ENCODE results near the gene ABLIM1. TPM values are rescaled to one million over a fixed set of nuclear protein-coding genes. Genes with fewer than 3 reads are reported as not detected.
A peak's percentile ranks its signal among the peaks of the same experiment; 100 is the strongest.

The ABLIM1 gene
- polyA plus RNA-seq, 2 donors: 104 to 121 TPM

- no peaks in the 10 kb centered on the region for H3K27me3 ChIP-seq (ENCODE audit: control insufficient read depth in 1 of 2, insufficient read depth in 2 of 2, low read length in 2 of 2)
- H3K36me3 ChIP-seq (ENCODE audit: control insufficient read depth in 2 of 2, insufficient read depth in 2 of 2, low read length in 1 of 2): no peaks in the 10 kb centered on the region
- no peak overlapping the region for H3K27ac ChIP-seq (ENCODE audit: low read depth in 2 of 2, low read length in 1 of 2)
- H3K9me3 ChIP-seq (ENCODE audit: control insufficient read depth in 2 of 2, insufficient read depth in 1 of 2, low read depth in 1 of 2, low read length in 1 of 2): no peaks in the 10 kb centered on the region
- WGBS, 2 donors: 35 to 49% methylated on average over 2 of the region's 2 CpGs
- H3K4me1 ChIP-seq (ENCODE audit: control insufficient read depth in 2 of 2, insufficient read depth in 2 of 2, low read length in 1 of 2): no peaks in the 10 kb centered on the region
- H3K4me3 ChIP-seq (ENCODE audit: low read depth in 1 of 2, low read length in 2 of 2): no peak overlapping the region
Measured at GRCh38 chr10:114402233-114402632, 255.8 kb downstream of the ABLIM1 start.

GRCh38 chr10:114401195-114401791 is 256.8 kb downstream of the ABLIM1 start:
- peaks cover 0 to 2% of the 10 kb centered on the region in 2 donors for H3K4me1 ChIP-seq (ENCODE audit: control insufficient read depth in 2 of 2, insufficient read depth in 2 of 2, low read length in 1 of 2)

GRCh38 chr10:114400091-114400490 is 258.0 kb downstream of the ABLIM1 start:
- no peaks in the 10 kb centered on the region for H3K36me3 ChIP-seq (ENCODE audit: control insufficient read depth in 2 of 2, insufficient read depth in 2 of 2, low read length in 1 of 2)
- peak overlapping the region in 1 of 2 donors; percentile 45 for H3K27ac ChIP-seq (ENCODE audit: low read depth in 2 of 2, low read length in 1 of 2)
- H3K4me1 ChIP-seq (ENCODE audit: control insufficient read depth in 2 of 2, insufficient read depth in 2 of 2, low read length in 1 of 2): peaks cover 0 to 2% of the 10 kb centered on the region in 2 donors
- H3K9me3 ChIP-seq (ENCODE audit: control insufficient read depth in 2 of 2, insufficient read depth in 1 of 2, low read depth in 1 of 2, low read length in 1 of 2): no peaks in the 10 kb centered on the region
- no peak overlapping the region for H3K4me3 ChIP-seq (ENCODE audit: low read depth in 1 of 2, low read length in 2 of 2)
- no peaks in the 10 kb centered on the region for H3K27me3 ChIP-seq (ENCODE audit: control insufficient read depth in 1 of 2, insufficient read depth in 2 of 2, low read length in 2 of 2)
- 37 to 42% methylated on average over 3 of the region's 3 CpGs for WGBS, 2 donors

More at GRCh38 chr10:114401195-114401791, 256.8 kb downstream of the ABLIM1 start:
- no peaks in the 10 kb centered on the region for H3K27me3 ChIP-seq (ENCODE audit: control insufficient read depth in 1 of 2, insufficient read depth in 2 of 2, low read length in 2 of 2)
- no peak overlapping the region for H3K27ac ChIP-seq (ENCODE audit: low read depth in 2 of 2, low read length in 1 of 2)
- H3K9me3 ChIP-seq (ENCODE audit: control insufficient read depth in 2 of 2, insufficient read depth in 1 of 2, low read depth in 1 of 2, low read length in 1 of 2): no peaks in the 10 kb centered on the region
- 66 to 72% methylated on average over 7 of the region's 7 CpGs for WGBS, 2 donors
- H3K36me3 ChIP-seq (ENCODE audit: control insufficient read depth in 2 of 2, insufficient read depth in 2 of 2, low read length in 1 of 2): no peaks in the 10 kb centered on the region
- H3K4me3 ChIP-seq (ENCODE audit: low read depth in 1 of 2, low read length in 2 of 2): no peak overlapping the region

- Histone ChIP-seq H3K4me1 (ENCODE audit: control insufficient read depth in 2 of 2, insufficient read depth in 2 of 2, low read length in 1 of 2) (peaks cover under 1 to 2% of the 10 kb centered on the region in 2 donors), H3K36me3 (ENCODE audit: control insufficient read depth in 2 of 2, insufficient read depth in 2 of 2, low read length in 1 of 2) (no peaks in the 10 kb centered on the region), H3K27ac (ENCODE audit: low read depth in 2 of 2, low read length in 1 of 2) (peak overlapping the region in 1 of 2 donors; percentile 20), H3K9me3 (ENCODE audit: control insufficient read depth in 2 of 2, insufficient read depth in 1 of 2, low read depth in 1 of 2, low read length in 1 of 2) (no peaks in the 10 kb centered on the region), H3K4me3 (ENCODE audit: low read depth in 1 of 2, low read length in 2 of 2) (no peak overlapping the region), H3K27me3 (ENCODE audit: control insufficient read depth in 1 of 2, insufficient read depth in 2 of 2, low read length in 2 of 2) (no peaks in the 10 kb centered on the region)
- WGBS, 2 donors: 77 to 80% methylated on average over 6 of the region's 6 CpGs
Measured at GRCh38 chr10:114399576-114399975, 258.5 kb downstream of the ABLIM1 start.

- Histone ChIP-seq H3K4me3 (ENCODE audit: low read depth in 1 of 2, low read length in 2 of 2) (no peak overlapping the region), H3K9me3 (ENCODE audit: control insufficient read depth in 2 of 2, insufficient read depth in 1 of 2, low read depth in 1 of 2, low read length in 1 of 2) (no peaks in the 10 kb centered on the region), H3K36me3 (ENCODE audit: control insufficient read depth in 2 of 2, insufficient read depth in 2 of 2, low read length in 1 of 2) (no peaks in the 10 kb centered on the region), H3K4me1 (ENCODE audit: control insufficient read depth in 2 of 2, insufficient read depth in 2 of 2, low read length in 1 of 2) (peaks cover 2% of the 10 kb centered on the region in 2 donors), H3K27me3 (ENCODE audit: control insufficient read depth in 1 of 2, insufficient read depth in 2 of 2, low read length in 2 of 2) (no peaks in the 10 kb centered on the region), H3K27ac (ENCODE audit: low read depth in 2 of 2, low read length in 1 of 2) (peak overlapping the region in 1 of 2 donors; percentile 25)
- WGBS, 2 donors: 81 to 82% methylated on average over 10 of the region's 10 CpGs
Measured at GRCh38 chr10:114398587-114399331, 259.3 kb downstream of the ABLIM1 start.

GRCh38 chr10:114397651-114398145 is 260.4 kb downstream of the ABLIM1 start:
- Histone ChIP-seq H3K4me1 (ENCODE audit: control insufficient read depth in 2 of 2, insufficient read depth in 2 of 2, low read length in 1 of 2) (peaks cover 2% of the 10 kb centered on the region in 2 donors), H3K36me3 (ENCODE audit: control insufficient read depth in 2 of 2, insufficient read depth in 2 of 2, low read length in 1 of 2) (no peaks in the 10 kb centered on the region), H3K9me3 (ENCODE audit: control insufficient read depth in 2 of 2, insufficient read depth in 1 of 2, low read depth in 1 of 2, low read length in 1 of 2) (no peaks in the 10 kb centered on the region), H3K4me3 (ENCODE audit: low read depth in 1 of 2, low read length in 2 of 2) (no peak overlapping the region), H3K27me3 (ENCODE audit: control insufficient read depth in 1 of 2, insufficient read depth in 2 of 2, low read length in 2 of 2) (no peaks in the 10 kb centered on the region), H3K27ac (ENCODE audit: low read depth in 2 of 2, low read length in 1 of 2) (peak overlapping the region; percentile 68 to 75)
- WGBS, 2 donors: 43 to 47% methylated on average over 6 of the region's 6 CpGs

GRCh38 chr10:114396464-114396863 is 261.6 kb downstream of the ABLIM1 start:
- H3K27me3 ChIP-seq (ENCODE audit: control insufficient read depth in 1 of 2, insufficient read depth in 2 of 2, low read length in 2 of 2): no peaks in the 10 kb centered on the region
- no peak overlapping the region for H3K27ac ChIP-seq (ENCODE audit: low read depth in 2 of 2, low read length in 1 of 2)
- no peak overlapping the region for H3K4me3 ChIP-seq (ENCODE audit: low read depth in 1 of 2, low read length in 2 of 2)
- H3K36me3 ChIP-seq (ENCODE audit: control insufficient read depth in 2 of 2, insufficient read depth in 2 of 2, low read length in 1 of 2): no peaks in the 10 kb centered on the region
- 78 to 82% methylated on average over 2 of the region's 2 CpGs for WGBS, 2 donors
- H3K4me1 ChIP-seq (ENCODE audit: control insufficient read depth in 2 of 2, insufficient read depth in 2 of 2, low read length in 1 of 2): peaks cover 2 to 6% of the 10 kb centered on the region in 2 donors
- no peaks in the 10 kb centered on the region for H3K9me3 ChIP-seq (ENCODE audit: control insufficient read depth in 2 of 2, insufficient read depth in 1 of 2, low read depth in 1 of 2, low read length in 1 of 2)

- no peak overlapping the region for H3K4me3 ChIP-seq (ENCODE audit: low read depth in 1 of 2, low read length in 2 of 2)
- no peaks in the 10 kb centered on the region for H3K27me3 ChIP-seq (ENCODE audit: control insufficient read depth in 1 of 2, insufficient read depth in 2 of 2, low read length in 2 of 2)
- no peaks in the 10 kb centered on the region for H3K9me3 ChIP-seq (ENCODE audit: control insufficient read depth in 2 of 2, insufficient read depth in 1 of 2, low read depth in 1 of 2, low read length in 1 of 2)
- WGBS, 2 donors: 80 to 86% methylated on average over 6 of the region's 6 CpGs
- peaks cover 2 to 6% of the 10 kb centered on the region in 2 donors for H3K4me1 ChIP-seq (ENCODE audit: control insufficient read depth in 2 of 2, insufficient read depth in 2 of 2, low read length in 1 of 2)
- no peaks in the 10 kb centered on the region for H3K36me3 ChIP-seq (ENCODE audit: control insufficient read depth in 2 of 2, insufficient read depth in 2 of 2, low read length in 1 of 2)
- no peak overlapping the region for H3K27ac ChIP-seq (ENCODE audit: low read depth in 2 of 2, low read length in 1 of 2)
Measured at GRCh38 chr10:114395366-114396022, 262.6 kb downstream of the ABLIM1 start.

- Histone ChIP-seq H3K36me3 (ENCODE audit: control insufficient read depth in 2 of 2, insufficient read depth in 2 of 2, low read length in 1 of 2) (no peaks in the 10 kb centered on the region), H3K27me3 (ENCODE audit: control insufficient read depth in 1 of 2, insufficient read depth in 2 of 2, low read length in 2 of 2) (no peaks in the 10 kb centered on the region), H3K4me1 (ENCODE audit: control insufficient read depth in 2 of 2, insufficient read depth in 2 of 2, low read length in 1 of 2) (peaks cover 2 to 6% of the 10 kb centered on the region in 2 donors), H3K27ac (ENCODE audit: low read depth in 2 of 2, low read length in 1 of 2) (no peak overlapping the region), H3K9me3 (ENCODE audit: control insufficient read depth in 2 of 2, insufficient read depth in 1 of 2, low read depth in 1 of 2, low read length in 1 of 2) (no peaks in the 10 kb centered on the region), H3K4me3 (ENCODE audit: low read depth in 1 of 2, low read length in 2 of 2) (no peak overlapping the region)
- 55 to 60% methylated on average over 6 of the region's 6 CpGs for WGBS, 2 donors
Measured at GRCh38 chr10:114394531-114394930, 263.5 kb downstream of the ABLIM1 start.

Data from esophagus (tissue), 2 donors.